NB4 (cell line): ENCODE results near the gene MUC6.

Source experiments
- MYC ChIP-seq: IDR thresholded peaks from 2 replicates; pipeline ENCODE4 v1.6.1; 2011; ENCODE audit warnings: low read depth, low read length
- POLR2A ChIP-seq: IDR thresholded peaks from 2 replicates; pipeline ENCODE4 v1.6.1; 2011; ENCODE audit warnings: mild to moderate bottlenecking; ENCODE audit not compliant: insufficient read length; ENCODE audit errors: extremely low read depth
- TF ChIP-seq, protein P1 (sequence below): IDR thresholded peaks from one replicate; pipeline ENCODE4 v1.5.1; 2012; ENCODE audit warnings: low read depth, low read length
- TF ChIP-seq, protein P2 (sequence below): IDR thresholded peaks from 2 replicates; pipeline ENCODE4 v1.6.1; 2011; ENCODE audit warnings: low read depth, low read length

DNA sequence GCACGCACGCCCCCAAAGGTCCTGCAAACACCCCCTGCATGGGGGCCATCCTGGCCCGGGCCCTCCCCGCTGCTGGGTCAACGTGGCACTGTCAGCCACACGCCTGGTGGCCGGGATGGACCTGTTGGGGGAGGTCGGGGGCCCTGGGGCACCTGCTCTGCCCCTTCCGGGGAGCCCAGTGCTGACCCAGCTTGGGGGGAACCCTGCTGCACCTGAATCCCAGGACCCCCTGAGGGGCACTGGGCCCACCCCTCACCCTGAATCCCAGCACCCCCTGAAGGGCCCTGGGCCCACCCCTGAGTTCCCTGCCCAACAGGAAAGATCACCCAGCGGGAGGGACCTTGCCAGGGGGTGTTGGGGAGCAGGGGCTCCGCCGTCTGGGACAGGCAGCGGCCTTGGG, 413 bp upstream of the MUC6 start:
- TF ChIP-seq, protein P1, sequence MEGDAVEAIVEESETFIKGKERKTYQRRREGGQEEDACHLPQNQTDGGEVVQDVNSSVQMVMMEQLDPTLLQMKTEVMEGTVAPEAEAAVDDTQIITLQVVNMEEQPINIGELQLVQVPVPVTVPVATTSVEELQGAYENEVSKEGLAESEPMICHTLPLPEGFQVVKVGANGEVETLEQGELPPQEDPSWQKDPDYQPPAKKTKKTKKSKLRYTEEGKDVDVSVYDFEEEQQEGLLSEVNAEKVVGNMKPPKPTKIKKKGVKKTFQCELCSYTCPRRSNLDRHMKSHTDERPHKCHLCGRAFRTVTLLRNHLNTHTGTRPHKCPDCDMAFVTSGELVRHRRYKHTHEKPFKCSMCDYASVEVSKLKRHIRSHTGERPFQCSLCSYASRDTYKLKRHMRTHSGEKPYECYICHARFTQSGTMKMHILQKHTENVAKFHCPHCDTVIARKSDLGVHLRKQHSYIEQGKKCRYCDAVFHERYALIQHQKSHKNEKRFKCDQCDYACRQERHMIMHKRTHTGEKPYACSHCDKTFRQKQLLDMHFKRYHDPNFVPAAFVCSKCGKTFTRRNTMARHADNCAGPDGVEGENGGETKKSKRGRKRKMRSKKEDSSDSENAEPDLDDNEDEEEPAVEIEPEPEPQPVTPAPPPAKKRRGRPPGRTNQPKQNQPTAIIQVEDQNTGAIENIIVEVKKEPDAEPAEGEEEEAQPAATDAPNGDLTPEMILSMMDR = no peak
- TF ChIP-seq, protein P2, sequence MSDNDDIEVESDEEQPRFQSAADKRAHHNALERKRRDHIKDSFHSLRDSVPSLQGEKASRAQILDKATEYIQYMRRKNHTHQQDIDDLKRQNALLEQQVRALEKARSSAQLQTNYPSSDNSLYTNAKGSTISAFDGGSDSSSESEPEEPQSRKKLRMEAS = no peak
- TF ChIP-seq POLR2A = no peak
- TF ChIP-seq MYC = no peak
